HG03175 (cell line): ENCODE results near the gene CPLANE2.
A peak's percentile ranks its signal among the peaks of the same experiment; 100 is the strongest.
"Not testable (repeated sequence)": the region's sequence is repeated elsewhere in the genome, so short reads cannot be mapped to it uniquely, and the experiment has no call there.

ENCODE experiments used
- ATAC-seq: cut with Tn5 transposase; IDR thresholded peaks from one replicate; pipeline ENCODE4 v1.9.1; 2021; ENCODE audit warnings: mild to moderate bottlenecking, moderate library complexity; ENCODE audit not compliant: unreplicated experiment

Gene CPLANE2

GRCh38 chr1:16231331-16232315 lies 5.4 kb downstream of the CPLANE2 start:
- ATAC-seq: no peak

- no peak for ATAC-seq
Measured at GRCh38 chr1:16230744-16231143, 6.2 kb downstream of the CPLANE2 start.

- no peak for ATAC-seq
Measured at GRCh38 chr1:16229976-16230740, 6.8 kb downstream of the CPLANE2 start.

- no peak for ATAC-seq
Measured at GRCh38 chr1:16226490-16227179, 10.3 kb downstream of the CPLANE2 start.

GRCh38 chr1:16226129-16226489 lies 10.9 kb downstream of the CPLANE2 start:
- no peak for ATAC-seq

GRCh38 chr1:16224472-16224871 lies 12.5 kb downstream of the CPLANE2 start:
- ATAC-seq: no peak

- ATAC-seq: not testable (repeated sequence)
Measured at GRCh38 chr1:16222716-16223115, 14.3 kb downstream of the CPLANE2 start.

GRCh38 chr1:16221499-16221898 lies 15.5 kb downstream of the CPLANE2 start:
- no peak for ATAC-seq

- no peak for ATAC-seq
Measured at GRCh38 chr1:16219968-16220500, 16.9 kb downstream of the CPLANE2 start.

GRCh38 chr1:16218674-16219071 lies 18.3 kb downstream of the CPLANE2 start:
- no peak for ATAC-seq

- ATAC-seq: no peak
Measured at GRCh38 chr1:16218014-16218673, 18.8 kb downstream of the CPLANE2 start.

GRCh38 chr1:16217061-16217785 lies 19.8 kb downstream of the CPLANE2 start:
- peak; percentile 87 for ATAC-seq

GRCh38 chr1:16215882-16216753 lies 20.9 kb downstream of the CPLANE2 start:
- no peak for ATAC-seq

GRCh38 chr1:16215240-16215639 lies 21.7 kb downstream of the CPLANE2 start:
- not testable (repeated sequence) for ATAC-seq

- ATAC-seq: not testable (repeated sequence)
Measured at GRCh38 chr1:16213544-16213943, 23.4 kb downstream of the CPLANE2 start.

- no peak for ATAC-seq
Measured at GRCh38 chr1:16213013-16213412, 24.0 kb downstream of the CPLANE2 start.

GRCh38 chr1:16212251-16212961 lies 24.6 kb downstream of the CPLANE2 start, which contains the start of gene ARHGEF19:
ARHGEF19 (minus strand) TSS chr1:16212652; CDS start chr1:16209054, 3,598 bp downstream.
- ATAC-seq: no peak

- no peak for ATAC-seq
Measured at GRCh38 chr1:16211824-16212223, 25.2 kb downstream of the CPLANE2 start.
